H1 (cell line): ENCODE measurements around the gene TMEM18. TPM values are rescaled to one million over a fixed set of nuclear protein-coding genes. Genes with fewer than 3 reads are reported as not detected.

Experiments used
- CTCF ChIA-PET: fragments of 300-600 bp; sonication (Branson Sonifier 250); formaldehyde crosslinking; loops from one replicate; lab custom pipeline; 2021; ENCODE audit not compliant: partially characterized antibody; lab: Charles Lee
- POLR2A ChIA-PET: fragments of 300-600 bp; sonication (Branson Sonifier 250); formaldehyde crosslinking; loops from one replicate; lab custom pipeline; 2021; ENCODE audit warnings: inconsistent platforms; ENCODE audit not compliant: partially characterized antibody; lab: Charles Lee
- DNase-seq, 2 experiments: peaks; one replicate each; pipeline versions ENCODE4 v3.0.0 to v3.0.0-alpha.2; 2010 to 2022; ENCODE audit warnings: low spot score in 2 of 2, low read depth in 1 of 2, mixed read lengths in 1 of 2
- FAIRE-seq: peaks from 2 replicates; lab custom pipeline; 2011; peaks lifted over from hg19 to GRCh38; lab: Jason Lieb, UNC
- H2AFZ ChIP-seq: 2 replicates; pipeline ENCODE4 v1.8.1; 2012; ENCODE audit warnings: low read length, inconsistent platforms
- H2AK5ac ChIP-seq: 2 replicates; pipeline ENCODE4 v1.6.1; 2013; ENCODE audit warnings: low read depth, low read length
- H2BK120ac ChIP-seq: replicated peaks from 2 replicates; pipeline ENCODE3; 2013; ENCODE audit warnings: low read depth, low read length, inconsistent platforms
- H2BK12ac ChIP-seq: 2 replicates; pipeline ENCODE4 v1.6.1; 2013; ENCODE audit warnings: low read depth, low read length
- H2BK15ac ChIP-seq: 2 replicates; pipeline ENCODE4 v1.6.1; 2013; ENCODE audit warnings: low read length
- H2BK20ac ChIP-seq: 2 replicates; pipeline ENCODE4 v1.6.1; 2013; ENCODE audit warnings: low read length
- H2BK5ac ChIP-seq: 2 replicates; pipeline ENCODE4 v1.6.1; 2013; ENCODE audit warnings: low read depth, low read length
- H3K14ac ChIP-seq: 2 replicates; pipeline ENCODE4 v1.6.1; 2013; ENCODE audit warnings: inconsistent platforms; ENCODE audit not compliant: insufficient read length
- H3K18ac ChIP-seq: 2 replicates; pipeline ENCODE4 v1.6.1; 2013; ENCODE audit warnings: low read length; ENCODE audit errors: extremely low read depth
- H3K23ac ChIP-seq: 2 replicates; pipeline ENCODE4 v1.6.1; 2013; ENCODE audit warnings: inconsistent platforms; ENCODE audit not compliant: insufficient read length
- H3K23me2 ChIP-seq: 2 replicates; pipeline ENCODE4 v1.6.1; 2013; ENCODE audit warnings: low read depth, low read length
- H3K27ac ChIP-seq: 2 replicates; pipeline ENCODE4 v1.6.1; 2011; ENCODE audit warnings: low read depth, low read length, inconsistent platforms
- H3K27me3 ChIP-seq, 4 experiments: replicated peaks in 1 of 4; 1 replicate in 1 of 4; 2 replicates in 3 of 4; pipeline versions ENCODE4 v1.6.1 to v1.8.1; 2011 to 2013; ENCODE audit warnings: low read length in 3 of 4, mild to moderate bottlenecking in 3 of 4, inconsistent platforms in 2 of 4, mixed read lengths in 2 of 4, moderate library complexity in 1 of 4; ENCODE audit not compliant: control insufficient read depth in 3 of 4, insufficient read depth in 3 of 4; ENCODE audit errors: extremely low read depth in 1 of 4
- H3K36me3 ChIP-seq, 4 experiments: 2 replicates each; pipeline versions ENCODE4 v1.6.1 to v1.8.1; 2011 to 2013; ENCODE audit warnings: mild to moderate bottlenecking in 4 of 4, low read length in 3 of 4, moderate library complexity in 2 of 4, control low read depth in 1 of 4, inconsistent platforms in 1 of 4; ENCODE audit not compliant: insufficient read depth in 4 of 4, control insufficient read depth in 2 of 4
- H3K4ac ChIP-seq: replicated peaks from 2 replicates; pipeline ENCODE3; 2013; ENCODE audit warnings: low read length, low read depth, mixed read lengths, inconsistent platforms; ENCODE audit not compliant: insufficient read length
- H3K4me1 ChIP-seq, 4 experiments: replicated peaks in 1 of 4; 1 replicate in 1 of 4; 2 replicates in 3 of 4; pipeline versions ENCODE4 v1.6.1 to v1.8.1; 2011 to 2013; ENCODE audit warnings: low read length in 3 of 4, inconsistent platforms in 2 of 4, mixed read lengths in 1 of 4; ENCODE audit not compliant: insufficient read depth in 4 of 4, control insufficient read depth in 3 of 4
- H3K4me2 ChIP-seq, 2 experiments: 2 replicates each; pipeline versions ENCODE4 v1.6.1 to v1.8.1; 2011 to 2013; ENCODE audit warnings: low read depth in 2 of 2, low read length in 2 of 2, control low read depth in 1 of 2, inconsistent platforms in 1 of 2, mild to moderate bottlenecking in 1 of 2; ENCODE audit not compliant: insufficient read depth in 1 of 2
- H3K4me3 ChIP-seq, 4 experiments: fragments of 200-600, 300-600 bp in 1 of 4; sonication (generic), shearing (Covaris generic), sonication (Bioruptor Twin) in 1 of 4; 2 replicates each; pipeline versions ENCODE4 v1.5.1 to v1.8.1; 2011 to 2016; ENCODE audit warnings: low read length in 4 of 4, low read depth in 3 of 4, control low read depth in 2 of 4, inconsistent platforms in 2 of 4, mild to moderate bottlenecking in 2 of 4, mixed read lengths in 1 of 4, moderate library complexity in 1 of 4; ENCODE audit not compliant: insufficient read depth in 2 of 4; ENCODE audit errors: extremely low read depth in 1 of 4
- H3K56ac ChIP-seq: replicated peaks from 2 replicates; pipeline ENCODE3; 2013; ENCODE audit warnings: low read depth, mild to moderate bottlenecking, mixed read lengths, low read length, inconsistent platforms; ENCODE audit not compliant: insufficient read length
- H3K79me1 ChIP-seq: 2 replicates; pipeline ENCODE4 v1.6.1; 2013; ENCODE audit warnings: low read depth, low read length, control low read depth
- H3K79me2 ChIP-seq, 2 experiments: 2 replicates each; pipeline versions ENCODE4 v1.6.1 to v1.8.1; 2012 to 2013; ENCODE audit warnings: low read length in 2 of 2, mild to moderate bottlenecking in 2 of 2, inconsistent platforms in 1 of 2; ENCODE audit not compliant: insufficient read depth in 2 of 2, control insufficient read depth in 1 of 2
- H3K9ac ChIP-seq, 4 experiments: replicated peaks in 1 of 4; 1 replicate in 1 of 4; 2 replicates in 3 of 4; pipeline versions ENCODE4 v1.6.1 to v1.8.1; 2011 to 2013; ENCODE audit warnings: low read depth in 3 of 4, low read length in 3 of 4, control low read depth in 2 of 4, mild to moderate bottlenecking in 2 of 4, moderate library complexity in 2 of 4, inconsistent platforms in 1 of 4; ENCODE audit errors: extremely low read depth in 1 of 4
- H3K9me3 ChIP-seq, 2 experiments: 2 replicates each; pipeline versions ENCODE4 v1.6.1 to v1.8.1; 2012 to 2013; ENCODE audit warnings: mild to moderate bottlenecking in 2 of 2, moderate library complexity in 2 of 2, control low read depth in 1 of 2, inconsistent platforms in 1 of 2, low read depth in 1 of 2, low read length in 1 of 2, mixed read lengths in 1 of 2; ENCODE audit not compliant: insufficient read depth in 2 of 2
- H4K20me1 ChIP-seq, 2 experiments: replicated peaks in 1 of 2; 2 replicates each; pipeline versions ENCODE3 to v1.8.1; 2011 to 2013; ENCODE audit warnings: inconsistent platforms in 2 of 2, low read length in 2 of 2, mild to moderate bottlenecking in 1 of 2; ENCODE audit not compliant: insufficient read depth in 2 of 2, control insufficient read depth in 1 of 2
- H4K5ac ChIP-seq: 2 replicates; pipeline ENCODE4 v1.6.1; 2013; ENCODE audit warnings: low read length, low read depth, mixed read lengths, inconsistent platforms; ENCODE audit not compliant: insufficient read length
- H4K8ac ChIP-seq: 2 replicates; pipeline ENCODE4 v1.8.0; 2013; ENCODE audit warnings: mild to moderate bottlenecking, moderate library complexity, low read length, inconsistent platforms; ENCODE audit not compliant: insufficient read depth; ENCODE audit errors: extremely low read depth
- H4K91ac ChIP-seq: replicated peaks from 2 replicates; pipeline ENCODE3; 2013; ENCODE audit warnings: low read length, mixed read lengths, inconsistent platforms; ENCODE audit not compliant: insufficient read length
- ATF3 ChIP-seq: IDR thresholded peaks from 2 replicates; pipeline ENCODE4 v1.6.1; 2011; ENCODE audit warnings: low read depth, mild to moderate bottlenecking, low read length; ENCODE audit not compliant: insufficient read depth
- BACH1 ChIP-seq: IDR thresholded peaks from 2 replicates; pipeline ENCODE4 v1.6.1; 2012; ENCODE audit warnings: low read length, improper control_type of control experiment
- CHD2 ChIP-seq: IDR thresholded peaks from 2 replicates; pipeline ENCODE4 v1.6.1; 2012; ENCODE audit warnings: low read length, improper control_type of control experiment
- E2F6 ChIP-seq: IDR thresholded peaks from 2 replicates; pipeline ENCODE4 v1.6.1; 2012; ENCODE audit warnings: inconsistent platforms
- HDAC2 ChIP-seq, 2 experiments: fragments of 300-600 bp in 1 of 2; sonication (generic) in 1 of 2; IDR thresholded peaks; 2 replicates each; pipeline ENCODE4 v1.6.1; 2011 to 2012; ENCODE audit warnings: low read depth in 2 of 2, low read length in 2 of 2, mild to moderate bottlenecking in 2 of 2, moderate library complexity in 2 of 2, borderline replicate concordance in 1 of 2, inconsistent platforms in 1 of 2
- JUN ChIP-seq: IDR thresholded peaks from 2 replicates; pipeline ENCODE4 v1.6.1; 2011; ENCODE audit warnings: low read depth, mild to moderate bottlenecking, improper control_type of control experiment, low read length
- KDM1A ChIP-seq: fragments of 200-600, 300-600 bp; sonication (generic); IDR thresholded peaks from 2 replicates; pipeline ENCODE4 v1.7.1; 2016; ENCODE audit warnings: mild to moderate bottlenecking, low read length, borderline replicate concordance
- MAFK ChIP-seq: IDR thresholded peaks from 2 replicates; pipeline ENCODE4 v1.6.1; 2012; ENCODE audit warnings: low read depth, mild to moderate bottlenecking, improper control_type of control experiment, low read length
- POLR2A ChIP-seq, 2 experiments: IDR thresholded peaks; 1 replicate in 1 of 2; 2 replicates in 1 of 2; pipeline ENCODE4 v1.6.1; 2011; ENCODE audit warnings: low read depth in 2 of 2, low read length in 2 of 2, mild to moderate bottlenecking in 2 of 2; ENCODE audit errors: control extremely low read depth in 1 of 2
- RAD21 ChIP-seq, 2 experiments: IDR thresholded peaks in 1 of 2; conservative IDR thresholded peaks in 1 of 2; 2 replicates each; pipeline ENCODE4 v1.6.1; 2011; ENCODE audit warnings: low read depth in 2 of 2, low read length in 2 of 2, improper control_type of control experiment in 1 of 2, inconsistent platforms in 1 of 2, mild to moderate bottlenecking in 1 of 2, moderate library complexity in 1 of 2
- SAP30 ChIP-seq: fragments of 300-600 bp; sonication (generic); IDR thresholded peaks from 2 replicates; pipeline ENCODE4 v1.7.1; 2012; ENCODE audit warnings: low read length, moderate library complexity, mild to moderate bottlenecking, inconsistent platforms; ENCODE audit not compliant: insufficient read depth, insufficient replicate concordance
- SIX5 ChIP-seq: IDR thresholded peaks from 2 replicates; pipeline ENCODE4 v1.6.1; 2011; ENCODE audit warnings: mild to moderate bottlenecking, low read depth, low read length
- SP4 ChIP-seq: IDR thresholded peaks from 2 replicates; pipeline ENCODE4 v1.6.1; 2012; ENCODE audit warnings: low read length, inconsistent platforms
- WGBS, 2 experiments: shearing (Covaris generic) in 1 of 2; methylation state at CpG; one replicate each; pipeline versions ENCODE4 v1.1.6 to v1.1.7; 2013 to 2015; ENCODE audit warnings: low lambda C conversion rate in 2 of 2, mixed read lengths in 2 of 2, inconsistent platforms in 1 of 2, low coverage in 1 of 2, missing lambda C conversion rate in 1 of 2; ENCODE audit not compliant: insufficient replicate concordance in 2 of 2, insufficient coverage in 1 of 2, insufficient read length in 1 of 2; ENCODE audit errors: extremely low coverage in 1 of 2, missing lambda C conversion rate in 1 of 2; 5-methylcytosine and 5-hydroxymethylcytosine counted together
- polyA plus RNA-seq, 7 experiments: library from polyadenylated mRNA; depleted of rRNA in 3 of 7; stranded (reverse) in 5 of 7; unstranded in 2 of 7; fragments of >200 nt in 5 of 7; fragments of 200-250 nt in 2 of 7; gene quantifications; 1 replicate in 5 of 7; 2 replicates in 1 of 7; 4 replicates in 1 of 7; pipeline versions ENCODE4 v1.2.1 to v1.2.3, GENCODE V29; 2011 to 2013; ENCODE audit warnings: missing spikeins in 2 of 7, mixed read lengths in 2 of 7
- total RNA-seq: library from RNA; stranded (reverse); fragmentation: NEBNext Ultra II Directional; extraction: Animal tissue kit (Norgen Biotek cat#: 25700); gene quantifications from 2 replicates; pipeline ENCODE4 v1.2.1, GENCODE V29; 2021

The TMEM18 gene
- total and polyA plus RNA-seq, 2 of the 8 experiments (the other 6 are each of a cell fraction or from before 2014, with no cell fraction given): 22.4 to 27.1 TPM

GRCh38 chr2:644871-645270 is 32.3 kb downstream of the TMEM18 start:
- no peak overlapping the region for H3K27ac ChIP-seq
- FAIRE-seq: no peak
- no peak overlapping the region for H2BK20ac ChIP-seq
- H3K79me2 ChIP-seq: no peaks in the 10 kb centered on the region
- no peak overlapping the region for H2BK15ac ChIP-seq
- H3K18ac ChIP-seq: no peak overlapping the region
- POLR2A ChIA-PET: no interaction called here
- no peaks in the 10 kb centered on the region for H3K36me3 ChIP-seq
- no peak overlapping the region for H3K56ac ChIP-seq
- H3K14ac ChIP-seq: no peak overlapping the region
- H2BK5ac ChIP-seq: no peak overlapping the region
- H3K4me1 ChIP-seq: no peaks in the 10 kb centered on the region
- H3K9me3 ChIP-seq: no peaks in the 10 kb centered on the region; a peak in 1 of 4 replicates
- no peak overlapping the region for H2BK12ac ChIP-seq
- H2AFZ ChIP-seq: no peak overlapping the region
- no peak overlapping the region for H4K8ac ChIP-seq
- no peak overlapping the region for H3K9ac ChIP-seq
- no peak overlapping the region for H3K4me3 ChIP-seq
- no peaks in the 10 kb centered on the region; a peak in 3 of 7 replicates for H3K27me3 ChIP-seq
- peak in 1 of 2 experiments; percentile 20 for DNase-seq
- no peak overlapping the region for H4K91ac ChIP-seq
- no peak overlapping the region for H3K4ac ChIP-seq
- no peak for TF ChIP-seq BACH1
- no peak for TF ChIP-seq ATF3
- TF ChIP-seq MAFK: no peak
- no peak for TF ChIP-seq SAP30
- TF ChIP-seq SIX5: no peak
- no peak for TF ChIP-seq JUN
- no peak for TF ChIP-seq SP4
- no peak for TF ChIP-seq E2F6
- TF ChIP-seq CHD2: no peak
- no peak for TF ChIP-seq KDM1A
- no peak for TF ChIP-seq HDAC2 (IDR thresholded peaks at IDR 0.05; ENCODE audit: borderline replicate concordance in 1 of 2, low read depth in 2 of 2, low read length in 2 of 2)
- no peak for TF ChIP-seq POLR2A (IDR thresholded peaks at IDR 0.05; ENCODE audit: control extremely low read depth in 1 of 2, low read depth in 2 of 2, low read length in 2 of 2)
- TF ChIP-seq RAD21 (IDR thresholded peaks at IDR 0.05 in 1 of 2, conservative IDR thresholded peaks at IDR 0.05 in 1 of 2; ENCODE audit: low read depth in 2 of 2, low read length in 2 of 2): no peak
- no peaks in the 10 kb centered on the region for H4K20me1 ChIP-seq
- no peak overlapping the region for H3K4me2 ChIP-seq
- H4K5ac ChIP-seq: no peak overlapping the region
- no peaks in the 10 kb centered on the region for H3K79me1 ChIP-seq
- 73% methylated on average over 5 of the region's 5 CpGs; no CpG with 5 or more reads in 1 of the 2 experiments for WGBS, 2 experiments
- no peak overlapping the region for H2AK5ac ChIP-seq
- no peak overlapping the region for H2BK120ac ChIP-seq
- no peaks in the 10 kb centered on the region; the same call in 1 of the 2 replicates for H3K23me2 ChIP-seq
- no peak overlapping the region for H3K23ac ChIP-seq
- CTCF ChIA-PET: no interaction called here
